DND-41 (cell line): Measurements from ENCODE around the gene SNRNP200.

Experiments used
- ATAC-seq: fragments of 200-7000 bp; cut with Tn5 transposase; 3 replicates; pipeline ENCODE4 v1.9.1; 2021; ENCODE audit warnings: low read depth; ENCODE audit not compliant: insufficient read depth
- DNase-seq: peaks from one replicate; pipeline ENCODE4 v3.0.0-alpha.2; 2020
- H2AFZ ChIP-seq: 2 replicates; pipeline ENCODE4 v1.6.0; 2012; ENCODE audit warnings: low read depth, low read length
- H3K27ac ChIP-seq: 2 replicates; pipeline ENCODE4 v1.5.1; 2012; ENCODE audit warnings: low read length, inconsistent platforms
- H3K27me3 ChIP-seq: fragments of 200-600 bp; sonication (generic); 2 replicates; pipeline ENCODE4 v1.6.0; 2012; ENCODE audit warnings: low read length, mild to moderate bottlenecking, inconsistent platforms; ENCODE audit not compliant: insufficient read depth, poor library complexity
- H3K36me3 ChIP-seq: 2 replicates; pipeline ENCODE4 v1.5.1; 2012; ENCODE audit warnings: low read length, inconsistent platforms; ENCODE audit not compliant: insufficient read depth
- H3K4me1 ChIP-seq: 2 replicates; pipeline ENCODE4 v1.5.1; 2012; ENCODE audit warnings: mild to moderate bottlenecking, low read length; ENCODE audit not compliant: insufficient read depth
- H3K4me2 ChIP-seq: 2 replicates; pipeline ENCODE4 v1.6.0; 2012; ENCODE audit warnings: mild to moderate bottlenecking, moderate library complexity, low read length, inconsistent platforms; ENCODE audit not compliant: insufficient read depth
- H3K4me3 ChIP-seq, 2 experiments: fragments of 200-600 bp in 1 of 2; shearing (Covaris generic) in 1 of 2; 2 replicates each; pipeline ENCODE4 v1.5.1; 2012 to 2016; ENCODE audit warnings: inconsistent platforms in 2 of 2, low read length in 2 of 2, mild to moderate bottlenecking in 2 of 2, low read depth in 1 of 2, moderate library complexity in 1 of 2
- H3K79me2 ChIP-seq: 2 replicates; pipeline ENCODE4 v1.6.0; 2012; ENCODE audit warnings: low read length, inconsistent platforms; ENCODE audit not compliant: insufficient read depth
- H3K9ac ChIP-seq: 2 replicates; pipeline ENCODE4 v1.6.0; 2012; ENCODE audit warnings: low read depth, mild to moderate bottlenecking, inconsistent platforms, low read length, moderate library complexity
- H3K9me3 ChIP-seq: 2 replicates; pipeline ENCODE4 v1.5.1; 2012; ENCODE audit warnings: low read length, moderate library complexity, mild to moderate bottlenecking, inconsistent platforms; ENCODE audit not compliant: insufficient read depth, severe bottlenecking
- H4K20me1 ChIP-seq: 2 replicates; pipeline ENCODE4 v1.6.0; 2012; ENCODE audit warnings: low read length; ENCODE audit not compliant: insufficient read depth
- CTCF ChIP-seq: IDR thresholded peaks from 2 replicates; pipeline ENCODE4 v1.5.1; 2012; ENCODE audit warnings: borderline replicate concordance, low read length, moderate library complexity, mild to moderate bottlenecking; ENCODE audit not compliant: poor library complexity, severe bottlenecking; ENCODE audit errors: extremely low read depth
- EZH2 ChIP-seq: IDR thresholded peaks from 3 replicates; pipeline ENCODE4 v1.6.1; 2012; ENCODE audit warnings: borderline replicate concordance, low read depth, mild to moderate bottlenecking, moderate library complexity, low read length, inconsistent platforms; ENCODE audit not compliant: severe bottlenecking

The SNRNP200 gene

GRCh38 chr2:96225016-96225533 lies 80.3 kb downstream of the SNRNP200 start:
- Histone ChIP-seq H3K36me3 (no peaks in the 10 kb centered on the region), H3K4me1 (no peaks in the 10 kb centered on the region), H3K4me3 (no peak overlapping the region), H4K20me1 (no peaks in the 10 kb centered on the region), H3K9ac (no peak overlapping the region), H3K4me2 (no peak overlapping the region), H3K9me3 (no peaks in the 10 kb centered on the region), H3K27ac (no peak overlapping the region), H2AFZ (no peak overlapping the region), H3K27me3 (no peaks in the 10 kb centered on the region), H3K79me2 (no peaks in the 10 kb centered on the region)
- no peak for ATAC-seq
- DNase-seq: no peak
- TF ChIP-seq CTCF: no peak
- TF ChIP-seq EZH2: no peak
